Amniotic epithelial cell (primary cell): ENCODE measurements around the gene HSF4.
"Not testable (repeated sequence)": the region's sequence is repeated elsewhere in the genome, so short reads cannot be mapped to it uniquely, and the experiment has no call there.

Experiments
- DNase-seq: peaks from one replicate; pipeline ENCODE4 v3.0.0-alpha.2; 2010; ENCODE audit warnings: low read depth

Gene HSF4, protein sequence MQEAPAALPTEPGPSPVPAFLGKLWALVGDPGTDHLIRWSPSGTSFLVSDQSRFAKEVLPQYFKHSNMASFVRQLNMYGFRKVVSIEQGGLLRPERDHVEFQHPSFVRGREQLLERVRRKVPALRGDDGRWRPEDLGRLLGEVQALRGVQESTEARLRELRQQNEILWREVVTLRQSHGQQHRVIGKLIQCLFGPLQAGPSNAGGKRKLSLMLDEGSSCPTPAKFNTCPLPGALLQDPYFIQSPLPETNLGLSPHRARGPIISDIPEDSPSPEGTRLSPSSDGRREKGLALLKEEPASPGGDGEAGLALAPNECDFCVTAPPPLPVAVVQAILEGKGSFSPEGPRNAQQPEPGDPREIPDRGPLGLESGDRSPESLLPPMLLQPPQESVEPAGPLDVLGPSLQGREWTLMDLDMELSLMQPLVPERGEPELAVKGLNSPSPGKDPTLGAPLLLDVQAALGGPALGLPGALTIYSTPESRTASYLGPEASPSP

GRCh38 chr16:67164599-67165061 is at the start of gene HSF4:
Gene HSF4, plus strand, starts transcription at chr16:67164745. Its CDS starts 67 bp downstream, at chr16:67164812.
- no peak for DNase-seq

DNA sequence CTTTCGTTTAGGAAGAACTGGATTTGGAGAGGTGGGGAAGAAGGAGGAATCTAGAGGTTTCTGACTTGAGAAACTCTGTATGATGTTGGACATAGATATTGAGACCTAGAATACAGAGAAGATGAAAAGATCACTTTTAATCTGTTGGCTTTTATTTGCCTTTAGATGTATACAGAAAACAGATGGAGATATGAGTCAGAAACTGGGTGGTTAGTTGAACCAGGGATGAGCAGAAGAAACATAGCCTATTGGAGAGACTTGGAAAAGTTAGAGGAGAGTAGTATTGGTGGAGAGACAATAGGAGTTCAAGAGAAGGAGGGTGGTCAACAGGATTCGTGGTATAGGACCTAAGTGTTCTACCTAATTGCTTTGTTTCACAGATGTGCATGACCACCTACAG is 49.8 kb upstream of the HSF4 start:
- DNase-seq: no peak

GRCh38 chr16:67115639-67116038 is 48.9 kb upstream of the HSF4 start:
- peak; percentile 86 for DNase-seq

DNA sequence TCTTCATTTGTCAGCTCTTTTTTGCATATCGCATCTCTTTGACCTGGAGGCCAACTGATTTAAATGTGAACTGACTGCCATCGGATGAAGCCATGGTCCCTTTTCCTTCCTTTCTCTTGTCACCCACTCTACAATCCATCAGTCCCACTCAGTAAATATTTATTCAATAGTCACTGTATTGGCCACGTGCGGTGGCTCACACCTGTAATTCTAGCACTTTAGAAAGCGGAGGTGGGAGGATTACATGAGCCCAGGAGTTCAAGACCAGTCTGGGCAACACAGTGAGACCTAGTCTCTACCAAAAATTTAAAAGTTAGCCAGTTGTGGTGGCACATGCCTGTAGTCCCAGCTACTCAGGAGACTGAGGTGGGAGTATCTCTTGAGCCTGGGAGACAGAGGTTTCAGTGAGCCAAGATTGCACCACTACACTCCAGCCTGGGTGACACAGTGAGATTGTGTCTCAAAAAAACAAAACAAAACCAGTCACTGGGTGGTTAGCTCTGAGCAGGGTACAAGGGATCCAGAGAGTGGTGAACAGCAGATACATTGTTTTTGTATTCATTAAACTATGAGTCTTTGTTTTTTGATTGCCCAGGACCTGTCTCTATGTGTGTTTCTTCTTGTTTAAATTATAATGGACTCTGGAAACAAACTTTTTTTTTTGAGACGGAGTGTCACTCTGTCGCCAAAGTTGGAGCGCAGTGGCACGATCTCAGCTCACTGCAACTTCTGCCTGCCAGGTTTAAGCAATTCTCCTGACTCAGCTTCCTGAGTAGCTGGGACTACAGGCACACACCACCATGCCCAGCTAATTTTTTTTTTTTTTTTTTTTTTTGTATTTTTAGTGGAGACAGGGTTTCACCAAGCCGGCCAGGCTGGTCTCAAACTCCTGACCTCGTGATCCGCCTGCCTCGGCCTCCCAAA is 47.9 kb upstream of the HSF4 start:
- no peak for DNase-seq

DNA sequence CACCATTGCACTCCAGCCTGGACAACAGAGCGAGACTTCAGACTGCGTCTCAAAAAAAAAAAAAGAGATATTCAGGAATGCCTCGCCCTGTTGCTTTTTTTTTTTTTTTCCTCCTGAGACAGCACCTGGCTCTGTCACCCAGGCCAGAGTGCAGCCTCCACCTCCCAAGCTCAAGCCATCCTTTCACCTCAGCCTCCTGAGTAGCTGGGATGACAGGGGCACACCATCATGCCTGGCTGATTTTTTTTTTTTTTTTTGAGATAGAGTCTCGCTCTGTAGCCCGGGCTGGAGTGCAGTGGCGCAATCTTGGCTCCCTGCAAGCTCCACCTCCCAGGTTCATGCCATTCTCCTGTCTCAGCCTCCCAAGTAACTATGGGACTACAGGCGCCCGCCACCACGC is 46.8 kb upstream of the HSF4 start:
- no peak for DNase-seq

GRCh38 chr16:67120025-67120424 is 44.5 kb upstream of the HSF4 start:
- DNase-seq: no peak

GRCh38 chr16:67122799-67123198 is 41.7 kb upstream of the HSF4 start:
- DNase-seq: not testable (repeated sequence)

DNA sequence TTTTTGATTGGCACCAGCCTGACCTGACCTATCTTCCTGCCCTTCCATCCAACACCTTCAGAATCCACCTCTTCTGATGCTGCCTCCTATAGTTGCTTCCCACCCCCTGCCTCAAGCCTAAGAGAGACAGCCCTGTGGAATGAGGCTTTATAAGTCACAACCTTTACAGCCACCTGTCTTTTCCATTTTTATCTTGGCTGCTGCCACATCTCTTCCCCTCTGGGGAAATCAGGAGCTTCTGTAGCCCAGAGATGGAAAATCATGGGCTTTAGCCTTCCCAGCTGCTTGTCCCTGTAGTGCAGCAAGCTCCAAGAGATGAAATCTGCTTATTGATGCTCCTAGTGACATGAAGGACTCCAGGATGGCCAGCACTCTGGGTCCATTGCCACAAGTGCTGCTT is 36.1 kb upstream of the HSF4 start:
- no peak for DNase-seq

DNA sequence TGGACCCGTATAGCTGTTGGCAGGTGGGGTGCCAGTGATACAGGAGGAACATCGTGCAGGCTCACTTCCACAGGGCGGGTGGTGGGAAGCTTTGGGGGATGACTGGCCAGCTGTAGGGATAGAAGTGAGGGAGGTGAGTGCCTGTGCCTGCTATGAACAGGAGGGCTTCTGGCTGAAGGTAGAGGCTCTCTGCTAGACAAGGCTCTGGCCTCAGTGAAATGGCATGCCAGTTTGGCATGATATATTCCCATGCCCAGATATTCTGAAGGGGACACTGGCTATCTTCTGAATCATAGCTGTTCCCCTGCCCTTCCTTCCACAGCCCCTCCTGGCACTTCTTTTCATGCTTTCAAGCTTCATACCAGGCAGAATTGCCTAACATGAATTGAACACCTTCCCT is 35.7 kb upstream of the HSF4 start:
- DNase-seq: no peak

DNA sequence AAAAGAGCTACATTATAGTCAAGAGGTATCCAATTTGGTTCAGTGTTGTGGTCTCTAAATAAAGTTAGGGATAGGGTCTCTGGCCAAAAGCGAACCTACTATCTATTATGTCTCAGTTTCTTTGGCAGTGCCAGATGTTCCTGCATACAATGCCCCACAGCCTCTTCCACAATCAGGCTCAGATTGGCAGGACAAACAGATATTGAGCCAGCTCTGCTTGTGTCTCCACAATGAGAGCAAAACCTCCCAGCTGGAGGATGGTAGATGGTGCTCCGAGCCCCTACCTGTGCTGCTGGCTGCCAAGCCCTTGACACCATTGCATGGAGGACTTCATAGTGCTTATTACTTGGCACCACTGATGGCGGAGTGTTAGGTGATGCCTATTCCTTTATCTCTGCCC is 35.1 kb upstream of the HSF4 start:
- no peak for DNase-seq

- DNase-seq: peak; percentile 92
These were observed 26.9 kb upstream of the HSF4 start for GRCh38 chr16:67137605-67138004.

DNA sequence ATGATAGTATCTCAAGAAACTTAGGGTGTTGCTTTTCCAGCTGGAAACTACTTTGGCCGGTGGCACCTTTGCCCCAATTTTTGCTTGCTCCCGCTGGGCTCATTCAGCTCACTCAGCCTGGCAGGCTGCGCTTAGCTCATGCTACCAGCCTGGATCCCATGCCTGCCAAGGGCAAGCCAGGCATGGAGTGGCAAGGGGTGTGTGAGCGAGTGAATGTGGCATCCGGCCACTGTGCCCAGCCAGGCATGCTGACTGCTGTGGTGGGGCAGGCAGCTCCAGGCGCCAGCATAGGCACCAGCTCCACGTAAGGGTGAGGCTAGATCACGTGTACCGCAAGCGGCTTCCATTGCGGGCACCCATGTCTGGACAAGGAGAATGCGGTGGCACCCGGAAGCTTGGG is 23.2 kb upstream of the HSF4 start:
- no peak for DNase-seq

GRCh38 chr16:67142342-67142741 is 22.2 kb upstream of the HSF4 start:
- DNase-seq: no peak

- DNase-seq: no peak
These were observed 19.6 kb upstream of the HSF4 start for GRCh38 chr16:67144943-67145342.

- DNase-seq: no peak
These were observed 18.8 kb upstream of the HSF4 start for GRCh38 chr16:67145746-67146145.

DNA sequence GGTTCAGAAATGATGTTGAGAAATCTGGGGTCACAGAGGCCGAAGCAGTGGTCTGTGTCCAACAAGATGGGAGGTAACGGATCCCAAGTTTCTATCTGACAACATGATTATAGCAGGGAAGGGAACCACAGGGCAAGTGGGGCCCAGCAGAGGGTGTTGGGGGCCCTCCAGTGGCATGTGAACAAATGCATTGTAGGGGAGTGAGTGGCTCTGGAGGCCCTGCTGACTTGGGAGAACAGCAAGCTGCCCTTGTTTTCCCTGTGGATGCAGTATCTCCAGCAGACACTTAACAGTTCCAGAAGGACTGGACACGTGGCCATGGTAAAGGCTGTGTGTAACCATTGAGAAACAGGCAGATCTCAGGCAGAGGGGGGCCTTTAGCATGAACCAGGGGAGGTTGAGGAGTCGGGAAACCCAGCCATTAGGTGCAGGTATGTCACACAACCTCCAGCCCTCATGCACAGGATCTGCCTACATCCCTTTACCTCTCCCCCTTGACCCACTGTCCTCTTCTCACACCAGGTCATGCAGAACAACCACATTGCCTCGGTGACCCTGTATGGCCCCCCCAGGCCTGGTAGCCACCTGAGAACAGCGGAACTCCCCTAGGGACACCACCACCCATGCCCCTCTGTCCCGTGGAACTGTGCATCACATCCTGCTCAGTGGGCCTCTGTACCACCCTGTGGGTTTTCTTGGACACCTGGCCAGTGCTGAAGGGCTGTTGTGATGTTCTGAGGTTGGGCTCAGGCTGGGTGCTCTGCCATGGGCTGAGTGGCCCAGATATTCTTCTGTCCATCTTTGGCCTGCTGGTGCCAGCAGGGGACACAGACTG is 17.8 kb upstream of the HSF4 start:
- DNase-seq: peak; percentile 30

GRCh38 chr16:67147437-67148140 is 17.0 kb upstream of the HSF4 start:
- DNase-seq: no peak

- DNase-seq: no peak
These were observed 16.3 kb upstream of the HSF4 start for GRCh38 chr16:67148221-67148620.

- no peak for DNase-seq
These were observed 15.8 kb upstream of the HSF4 start for GRCh38 chr16:67148656-67149275.

DNA sequence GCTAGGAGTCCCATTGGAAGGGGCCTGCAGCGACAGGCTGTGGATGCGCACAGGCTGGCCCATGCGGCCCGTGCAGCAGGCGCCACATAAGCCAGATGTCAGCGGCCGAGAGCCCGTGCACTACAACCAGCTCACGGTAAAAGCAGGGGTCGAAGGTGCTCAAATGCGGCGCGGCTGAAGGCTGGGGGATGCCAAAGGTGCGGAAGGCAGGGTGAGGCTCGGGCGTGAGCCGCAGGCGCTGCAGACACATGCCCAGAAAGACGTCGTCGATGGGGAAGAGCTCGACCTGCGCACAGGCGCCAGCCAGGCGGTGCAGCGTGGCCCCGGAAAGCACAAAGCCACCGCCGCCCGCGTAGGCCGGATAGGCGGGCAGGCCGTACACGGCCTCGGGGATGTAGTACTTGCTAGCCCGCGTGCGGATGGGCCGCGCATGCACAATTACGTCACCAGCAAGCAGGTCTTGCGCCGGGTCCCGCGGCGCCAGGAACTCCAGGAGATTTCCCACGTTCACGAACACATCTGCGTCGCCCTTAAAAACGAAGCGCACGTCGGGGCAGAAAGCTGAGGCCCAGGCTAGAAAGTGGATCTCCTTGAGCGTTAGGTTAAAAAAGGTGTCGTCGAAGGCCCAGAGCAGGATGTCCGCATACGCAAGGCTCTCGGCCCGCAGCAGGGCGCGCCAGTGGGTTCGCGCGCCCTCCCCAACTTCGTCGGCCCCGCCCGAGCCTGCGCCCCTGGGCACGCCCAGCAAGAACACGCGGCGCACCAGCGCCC is 15.1 kb upstream of the HSF4 start:
- no peak for DNase-seq
